ENCODE measurements around the gene ING2.
A peak's percentile ranks its signal among the peaks of the same experiment; 100 is the strongest.

DNA sequence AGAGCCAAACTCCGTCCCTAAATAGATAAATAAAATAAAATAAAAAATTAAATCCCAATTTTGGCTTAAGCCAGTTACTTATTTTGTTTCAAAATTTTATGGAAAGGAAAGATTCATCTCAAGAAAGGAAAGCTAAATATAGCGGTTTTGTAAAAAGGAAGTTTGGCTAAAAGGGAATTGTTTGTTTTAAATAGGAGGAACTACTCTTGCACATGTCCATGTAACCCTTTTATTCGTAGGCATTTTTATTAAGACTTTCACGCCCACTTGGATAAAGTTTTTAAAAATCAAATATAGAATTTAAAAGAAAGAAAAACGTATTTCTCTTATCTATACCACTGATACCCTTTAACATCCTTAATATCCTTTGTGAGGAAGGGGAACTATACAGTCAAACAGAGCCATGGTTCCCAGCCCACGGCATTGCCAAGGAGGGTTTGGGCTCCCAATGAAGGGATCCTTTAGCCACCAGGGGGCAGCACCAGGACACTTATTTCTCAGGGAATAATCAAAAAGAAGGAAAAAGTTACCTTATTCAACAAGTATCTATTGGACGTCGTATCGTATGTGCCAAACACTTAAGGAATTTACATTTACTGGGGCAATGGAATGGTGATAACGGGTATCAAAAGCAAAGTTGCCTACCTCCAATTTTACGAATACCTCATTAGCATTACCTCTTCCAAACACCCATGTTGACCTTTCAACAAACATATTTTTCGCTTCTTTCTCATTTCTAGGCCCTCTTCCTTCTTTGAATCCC is 32.7 kb upstream of the ING2 start:
- TF ChIP-seq, protein P1, sequence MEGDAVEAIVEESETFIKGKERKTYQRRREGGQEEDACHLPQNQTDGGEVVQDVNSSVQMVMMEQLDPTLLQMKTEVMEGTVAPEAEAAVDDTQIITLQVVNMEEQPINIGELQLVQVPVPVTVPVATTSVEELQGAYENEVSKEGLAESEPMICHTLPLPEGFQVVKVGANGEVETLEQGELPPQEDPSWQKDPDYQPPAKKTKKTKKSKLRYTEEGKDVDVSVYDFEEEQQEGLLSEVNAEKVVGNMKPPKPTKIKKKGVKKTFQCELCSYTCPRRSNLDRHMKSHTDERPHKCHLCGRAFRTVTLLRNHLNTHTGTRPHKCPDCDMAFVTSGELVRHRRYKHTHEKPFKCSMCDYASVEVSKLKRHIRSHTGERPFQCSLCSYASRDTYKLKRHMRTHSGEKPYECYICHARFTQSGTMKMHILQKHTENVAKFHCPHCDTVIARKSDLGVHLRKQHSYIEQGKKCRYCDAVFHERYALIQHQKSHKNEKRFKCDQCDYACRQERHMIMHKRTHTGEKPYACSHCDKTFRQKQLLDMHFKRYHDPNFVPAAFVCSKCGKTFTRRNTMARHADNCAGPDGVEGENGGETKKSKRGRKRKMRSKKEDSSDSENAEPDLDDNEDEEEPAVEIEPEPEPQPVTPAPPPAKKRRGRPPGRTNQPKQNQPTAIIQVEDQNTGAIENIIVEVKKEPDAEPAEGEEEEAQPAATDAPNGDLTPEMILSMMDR (IDR thresholded peaks at IDR 0.05 in 2 of 3, conservative IDR thresholded peaks at IDR 0.05 in 1 of 3; ENCODE audit: control insufficient read depth in 2 of 3, extremely low read depth in 1 of 3, insufficient read depth in 1 of 3, low read depth in 3 of 3, low read length in 3 of 3), result peak; percentile 74 to 79 (median 74)
- TF ChIP-seq SREBF2 (IDR thresholded peaks at IDR 0.05; ENCODE audit: low read length), result no peak
- TF ChIP-seq LARP7 (IDR thresholded peaks at IDR 0.05), result no peak
- TF ChIP-seq POLR2A (IDR thresholded peaks at IDR 0.05; ENCODE audit: low read depth, low read length), result no peak
- no peak for TF ChIP-seq DPF2 (IDR thresholded peaks at IDR 0.05)
- no peak for TF ChIP-seq HCFC1 (IDR thresholded peaks at IDR 0.05; ENCODE audit: low read length)
